ENCODE data around the gene LGALS4. TPM values are rescaled to one million over a fixed set of nuclear protein-coding genes. Genes with fewer than 3 reads are reported as not detected.
A peak's percentile ranks its signal among the peaks of the same experiment; 100 is the strongest.

The LGALS4 gene
- total RNA-seq, 1 experiment from 2014 or later: 0.32 TPM

- intact Hi-C loops (cut with micrococcal nuclease; ENCODE audit: unreplicated experiment): no loop called here
- Histone ChIP-seq H3K27me3 (replicated peaks; ENCODE audit: insufficient read depth, low read depth, low read length, poor library complexity) (no peaks in the 10 kb centered on the region), H3K9me3 (ENCODE audit: low read depth, low read length, poor library complexity, severe bottlenecking) (no peaks in the 10 kb centered on the region), H3K4me3 (ENCODE audit: low read depth, low read length, poor library complexity, severe bottlenecking) (no peak overlapping the region), H3K36me3 (ENCODE audit: insufficient read depth, low read length, poor library complexity, severe bottlenecking) (peaks cover 100% of the 10 kb centered on the region), H3K4me1 (ENCODE audit: insufficient read depth, low read length, poor library complexity, severe bottlenecking) (peaks cover 11% of the 10 kb centered on the region), H3K27ac (ENCODE audit: low read depth, low read length, poor library complexity, severe bottlenecking) (peak overlapping the region; percentile 42)
- ChIA-PET POLR2A (ENCODE audit: low non-redundant PET) (no interaction called here), CTCF (no interaction called here)
- DNase-seq (ENCODE audit: low spot score): no peak
- TF ChIP-seq CTCF (conservative IDR thresholded peaks at IDR 0.05; ENCODE audit: low read depth, low read length): no peak
- TF ChIP-seq EZH2 (IDR thresholded peaks at IDR 0.05; ENCODE audit: borderline replicate concordance, low read depth, low read length, poor library complexity, severe bottlenecking): no peak
- no TSS peak for BruUV-seq (replicated peaks)
Measured at GRCh38 chr19:38843175-38843758, 30.5 kb upstream of the LGALS4 start.

- BruUV-seq (replicated peaks): no TSS peak
- H3K36me3 ChIP-seq (ENCODE audit: insufficient read depth, low read length, poor library complexity, severe bottlenecking): peaks cover 100% of the 10 kb centered on the region
- no peaks in the 10 kb centered on the region for H3K9me3 ChIP-seq (ENCODE audit: low read depth, low read length, poor library complexity, severe bottlenecking)
- TF ChIP-seq CTCF (conservative IDR thresholded peaks at IDR 0.05; ENCODE audit: low read depth, low read length) (no peak), EZH2 (IDR thresholded peaks at IDR 0.05; ENCODE audit: borderline replicate concordance, low read depth, low read length, poor library complexity, severe bottlenecking) (no peak)
- no peaks in the 10 kb centered on the region for H3K27me3 ChIP-seq (replicated peaks; ENCODE audit: insufficient read depth, low read depth, low read length, poor library complexity)
- intact Hi-C loops (cut with micrococcal nuclease; ENCODE audit: unreplicated experiment): no loop called here
- peaks cover 8% of the 10 kb centered on the region for H3K4me1 ChIP-seq (ENCODE audit: insufficient read depth, low read length, poor library complexity, severe bottlenecking)
- no peak for DNase-seq (ENCODE audit: low spot score)
- H3K27ac ChIP-seq (ENCODE audit: low read depth, low read length, poor library complexity, severe bottlenecking): peak overlapping the region; percentile 42
- ChIA-PET POLR2A (ENCODE audit: low non-redundant PET) (no interaction called here), CTCF (no interaction called here)
- H3K4me3 ChIP-seq (ENCODE audit: low read depth, low read length, poor library complexity, severe bottlenecking): no peak overlapping the region
Measured at GRCh38 chr19:38842439-38843174, 29.9 kb upstream of the LGALS4 start.

- no peak for DNase-seq (ENCODE audit: low spot score)
- ChIA-PET POLR2A (ENCODE audit: low non-redundant PET) (no interaction called here), CTCF (no interaction called here)
- H3K36me3 ChIP-seq (ENCODE audit: insufficient read depth, low read length, poor library complexity, severe bottlenecking): peaks cover 100% of the 10 kb centered on the region
- peaks cover 3% of the 10 kb centered on the region for H3K4me1 ChIP-seq (ENCODE audit: insufficient read depth, low read length, poor library complexity, severe bottlenecking)
- H3K9me3 ChIP-seq (ENCODE audit: low read depth, low read length, poor library complexity, severe bottlenecking): no peaks in the 10 kb centered on the region
- BruUV-seq (replicated peaks): no TSS peak
- intact Hi-C loops (cut with micrococcal nuclease; ENCODE audit: unreplicated experiment): no loop called here
- H3K27ac ChIP-seq (ENCODE audit: low read depth, low read length, poor library complexity, severe bottlenecking): peak overlapping the region; percentile 42
- TF ChIP-seq EZH2 (IDR thresholded peaks at IDR 0.05; ENCODE audit: borderline replicate concordance, low read depth, low read length, poor library complexity, severe bottlenecking): no peak
- no peak for TF ChIP-seq CTCF (conservative IDR thresholded peaks at IDR 0.05; ENCODE audit: low read depth, low read length)
- H3K27me3 ChIP-seq (replicated peaks; ENCODE audit: insufficient read depth, low read depth, low read length, poor library complexity): no peaks in the 10 kb centered on the region
- H3K4me3 ChIP-seq (ENCODE audit: low read depth, low read length, poor library complexity, severe bottlenecking): no peak overlapping the region
Measured at GRCh38 chr19:38841787-38842438, 29.2 kb upstream of the LGALS4 start.
